Measurements from ENCODE around the gene SERPINE2.

SERPINE2 gene

DNA sequence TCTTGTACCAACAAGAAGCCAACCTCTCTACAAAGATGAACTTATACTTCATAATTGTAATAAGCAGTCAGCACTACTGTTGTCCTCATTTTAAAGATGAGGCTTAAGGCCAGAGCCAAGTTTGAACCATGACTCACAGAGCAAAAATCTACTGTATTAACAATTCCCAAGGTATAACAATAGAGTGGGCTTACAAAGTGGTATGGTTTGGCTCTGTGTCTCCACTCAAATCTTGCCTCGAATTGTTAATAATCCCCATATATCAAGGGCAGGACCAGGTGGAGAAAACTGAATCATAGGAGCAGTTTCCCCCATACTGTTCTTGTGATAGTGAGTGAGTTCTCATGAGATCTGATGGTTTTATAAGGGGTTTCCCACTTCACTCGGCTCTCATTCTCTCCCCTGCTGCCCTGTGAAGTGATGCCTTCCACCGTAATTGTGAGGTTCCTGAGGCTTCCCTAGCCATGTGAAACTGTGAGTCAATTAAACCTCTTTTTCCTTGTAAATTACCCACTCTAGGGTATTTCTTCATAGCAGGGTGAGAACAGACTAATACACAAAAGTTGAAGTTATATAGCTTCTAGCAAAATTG is 62.4 kb downstream of the SERPINE2 start:
- H3K4me3 ChIP-seq (ENCODE audit: control insufficient read depth, low read depth, low read length): no peak overlapping the region
- TF ChIP-seq, protein P1, sequence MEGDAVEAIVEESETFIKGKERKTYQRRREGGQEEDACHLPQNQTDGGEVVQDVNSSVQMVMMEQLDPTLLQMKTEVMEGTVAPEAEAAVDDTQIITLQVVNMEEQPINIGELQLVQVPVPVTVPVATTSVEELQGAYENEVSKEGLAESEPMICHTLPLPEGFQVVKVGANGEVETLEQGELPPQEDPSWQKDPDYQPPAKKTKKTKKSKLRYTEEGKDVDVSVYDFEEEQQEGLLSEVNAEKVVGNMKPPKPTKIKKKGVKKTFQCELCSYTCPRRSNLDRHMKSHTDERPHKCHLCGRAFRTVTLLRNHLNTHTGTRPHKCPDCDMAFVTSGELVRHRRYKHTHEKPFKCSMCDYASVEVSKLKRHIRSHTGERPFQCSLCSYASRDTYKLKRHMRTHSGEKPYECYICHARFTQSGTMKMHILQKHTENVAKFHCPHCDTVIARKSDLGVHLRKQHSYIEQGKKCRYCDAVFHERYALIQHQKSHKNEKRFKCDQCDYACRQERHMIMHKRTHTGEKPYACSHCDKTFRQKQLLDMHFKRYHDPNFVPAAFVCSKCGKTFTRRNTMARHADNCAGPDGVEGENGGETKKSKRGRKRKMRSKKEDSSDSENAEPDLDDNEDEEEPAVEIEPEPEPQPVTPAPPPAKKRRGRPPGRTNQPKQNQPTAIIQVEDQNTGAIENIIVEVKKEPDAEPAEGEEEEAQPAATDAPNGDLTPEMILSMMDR (conservative IDR thresholded peaks at IDR 0.05; ENCODE audit: control insufficient read depth, insufficient read depth, low read depth, low read length): no peak
- peak; percentile 46 for DNase-seq (ENCODE audit: low read depth)

DNA sequence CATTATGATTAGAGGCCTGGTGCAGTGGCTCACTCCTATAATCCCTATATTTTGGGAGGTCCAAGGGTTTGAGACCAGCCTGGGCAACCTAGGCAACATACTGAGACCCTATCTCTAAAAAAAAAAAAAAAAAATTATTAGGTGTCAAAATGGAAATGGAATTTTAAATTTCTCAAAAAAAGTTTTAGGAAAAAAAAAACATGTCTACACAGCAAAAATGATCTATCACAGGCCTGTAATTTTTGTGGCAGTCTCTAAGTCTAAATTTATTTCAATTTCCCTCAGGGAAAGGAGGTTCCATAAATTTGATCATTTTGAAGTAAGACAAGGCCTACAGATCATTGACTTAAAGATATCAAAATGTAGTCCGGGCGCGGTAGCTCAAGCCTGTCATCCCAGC is 65.5 kb downstream of the SERPINE2 start:
- TF ChIP-seq, protein P1 (conservative IDR thresholded peaks at IDR 0.05; ENCODE audit: control insufficient read depth, insufficient read depth, low read depth, low read length): no peak
- no peak for DNase-seq (ENCODE audit: low read depth)

DNA sequence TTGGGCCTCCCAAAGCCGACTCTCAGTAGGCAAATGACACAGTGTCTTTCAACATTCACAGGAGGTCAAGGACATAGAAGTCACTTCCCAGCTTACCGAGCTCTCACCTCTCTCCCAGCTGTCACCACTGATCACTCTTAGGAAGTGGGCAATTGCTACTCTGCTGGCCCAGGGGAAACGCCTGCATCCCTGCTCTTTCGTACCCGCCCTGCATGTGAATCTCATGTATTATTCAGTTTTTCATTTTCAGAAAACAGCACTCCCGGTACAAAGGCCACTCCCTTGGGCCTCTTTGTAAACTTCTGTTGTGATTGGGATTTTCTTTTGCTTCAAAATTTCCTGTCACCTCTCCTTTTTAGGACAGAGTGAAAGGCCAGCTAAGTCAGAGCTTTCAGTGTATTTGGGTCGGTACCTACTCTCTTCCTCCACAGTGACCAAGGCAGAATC is 66.4 kb downstream of the SERPINE2 start:
- DNase-seq (ENCODE audit: low read depth): no peak
- no peak overlapping the region for H3K4me3 ChIP-seq (ENCODE audit: control insufficient read depth, low read depth, low read length)
- TF ChIP-seq, protein P1 (conservative IDR thresholded peaks at IDR 0.05; ENCODE audit: control insufficient read depth, insufficient read depth, low read depth, low read length): no peak

More for the DNA sequence above, 65.5 kb downstream of the SERPINE2 start:
- no peak overlapping the region for H3K4me3 ChIP-seq (ENCODE audit: control insufficient read depth, low read depth, low read length)

DNA sequence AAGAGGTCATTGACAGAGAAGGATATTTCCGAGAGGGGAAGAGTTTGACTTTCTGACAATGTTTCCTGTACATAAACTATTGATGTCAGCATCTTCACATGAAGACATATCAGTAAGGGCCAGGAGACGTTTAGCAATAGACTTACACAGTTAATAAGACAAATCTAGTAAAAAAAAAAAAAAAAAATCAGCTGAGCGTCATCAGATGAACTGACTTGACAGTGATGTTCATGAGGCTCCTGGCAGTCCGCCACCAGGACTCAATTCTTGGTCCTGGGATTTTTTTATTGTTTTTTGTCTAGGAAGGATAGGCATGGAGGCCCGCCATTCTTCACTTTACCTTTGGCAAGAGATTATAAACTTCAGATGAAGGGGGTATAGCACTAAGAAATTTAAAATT is 67.4 kb downstream of the SERPINE2 start:
- no peak for DNase-seq (ENCODE audit: low read depth)
- TF ChIP-seq, protein P1 (conservative IDR thresholded peaks at IDR 0.05; ENCODE audit: control insufficient read depth, insufficient read depth, low read depth, low read length): no peak

DNA sequence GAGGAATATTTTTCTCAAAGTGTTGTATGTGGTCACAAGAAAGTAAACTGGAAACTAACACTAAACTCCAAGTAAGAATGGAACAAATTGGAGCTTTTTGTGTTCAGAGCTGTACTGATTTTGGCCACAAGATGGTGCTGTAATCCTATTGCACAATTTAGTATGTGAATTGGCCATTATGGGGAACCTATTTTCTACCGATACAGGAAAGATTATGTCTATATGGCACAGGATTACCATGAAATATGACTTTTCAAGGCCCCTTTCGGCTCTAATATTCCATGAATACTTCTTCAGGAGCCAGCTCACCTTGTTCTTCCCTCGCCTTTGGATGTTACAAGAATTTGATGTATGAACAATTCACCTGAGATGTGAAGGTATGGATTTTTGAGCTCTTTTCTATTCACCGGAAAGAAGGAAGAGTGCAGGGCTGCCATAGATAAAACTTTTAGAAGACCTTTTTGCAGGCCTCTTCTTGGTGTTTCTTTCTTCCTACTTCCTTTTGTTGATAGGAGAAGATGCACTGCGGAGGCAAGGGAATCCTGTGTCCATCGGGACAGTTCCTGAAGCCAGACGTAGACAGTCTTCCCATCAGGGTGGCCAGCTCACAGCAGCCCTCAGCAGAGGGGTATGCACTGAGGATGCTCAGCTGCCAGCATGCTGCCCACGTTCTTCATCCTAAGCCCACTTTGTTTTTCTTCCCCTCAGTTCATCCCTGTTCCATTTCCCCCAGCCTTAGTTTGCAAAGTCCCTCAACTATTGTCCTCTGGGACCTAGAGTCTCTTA is 68.5 kb downstream of the SERPINE2 start:
- DNase-seq (ENCODE audit: low read depth): peak; percentile 71
- TF ChIP-seq, protein P1 (conservative IDR thresholded peaks at IDR 0.05; ENCODE audit: control insufficient read depth, insufficient read depth, low read depth, low read length): peak; percentile 97
- no peak overlapping the region for H3K4me3 ChIP-seq (ENCODE audit: control insufficient read depth, low read depth, low read length)

More for the DNA sequence above, 67.4 kb downstream of the SERPINE2 start:
- H3K4me3 ChIP-seq (ENCODE audit: control insufficient read depth, low read depth, low read length): no peak overlapping the region

DNA sequence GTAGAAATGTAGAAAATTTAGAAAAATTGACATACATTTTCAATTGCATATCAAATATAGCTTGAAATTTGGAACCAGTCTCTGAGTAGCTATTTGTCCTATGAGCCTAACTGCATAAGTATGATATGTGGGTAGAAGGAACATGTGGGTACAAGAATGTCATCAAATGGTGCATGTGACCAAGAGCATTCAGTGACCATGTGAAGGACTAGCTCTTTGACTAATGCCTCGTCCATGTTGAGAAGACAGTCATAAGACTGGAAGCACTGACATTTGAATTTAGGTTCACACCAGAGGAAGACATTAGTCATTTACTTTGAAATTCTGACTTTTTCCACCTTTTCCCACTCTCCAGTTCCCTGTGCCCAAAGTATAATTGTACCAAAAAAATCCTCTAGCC is 69.2 kb downstream of the SERPINE2 start:
- DNase-seq (ENCODE audit: low read depth): peak; percentile 56
- TF ChIP-seq, protein P1 (conservative IDR thresholded peaks at IDR 0.05; ENCODE audit: control insufficient read depth, insufficient read depth, low read depth, low read length): no peak
- no peak overlapping the region for H3K4me3 ChIP-seq (ENCODE audit: control insufficient read depth, low read depth, low read length)

Data from fibroblast of mammary gland (primary cell).